H1 (cell line): ENCODE measurements around the gene SYNGR3. TPM values are rescaled to one million over a fixed set of nuclear protein-coding genes. Genes with fewer than 3 reads are reported as not detected.

ENCODE experiments used
- CTCF ChIA-PET: fragments of 300-600 bp; sonication (Branson Sonifier 250); formaldehyde crosslinking; loops from one replicate; lab custom pipeline; 2021; ENCODE audit not compliant: partially characterized antibody; lab: Charles Lee
- POLR2A ChIA-PET: fragments of 300-600 bp; sonication (Branson Sonifier 250); formaldehyde crosslinking; loops from one replicate; lab custom pipeline; 2021; ENCODE audit warnings: inconsistent platforms; ENCODE audit not compliant: partially characterized antibody; lab: Charles Lee
- DNase-seq, 2 experiments: peaks; one replicate each; pipeline versions ENCODE4 v3.0.0 to v3.0.0-alpha.2; 2010 to 2022; ENCODE audit warnings: low spot score in 2 of 2, low read depth in 1 of 2, mixed read lengths in 1 of 2
- FAIRE-seq: peaks from 2 replicates; lab custom pipeline; 2011; peaks lifted over from hg19 to GRCh38; lab: Jason Lieb, UNC
- H2AFZ ChIP-seq: 2 replicates; pipeline ENCODE4 v1.8.1; 2012; ENCODE audit warnings: low read length, inconsistent platforms
- H2AK5ac ChIP-seq: 2 replicates; pipeline ENCODE4 v1.6.1; 2013; ENCODE audit warnings: low read depth, low read length
- H2BK120ac ChIP-seq: replicated peaks from 2 replicates; pipeline ENCODE3; 2013; ENCODE audit warnings: low read depth, low read length, inconsistent platforms
- H2BK12ac ChIP-seq: 2 replicates; pipeline ENCODE4 v1.6.1; 2013; ENCODE audit warnings: low read depth, low read length
- H2BK15ac ChIP-seq: 2 replicates; pipeline ENCODE4 v1.6.1; 2013; ENCODE audit warnings: low read length
- H2BK20ac ChIP-seq: 2 replicates; pipeline ENCODE4 v1.6.1; 2013; ENCODE audit warnings: low read length
- H2BK5ac ChIP-seq: 2 replicates; pipeline ENCODE4 v1.6.1; 2013; ENCODE audit warnings: low read depth, low read length
- H3K14ac ChIP-seq: 2 replicates; pipeline ENCODE4 v1.6.1; 2013; ENCODE audit warnings: inconsistent platforms; ENCODE audit not compliant: insufficient read length
- H3K18ac ChIP-seq: 2 replicates; pipeline ENCODE4 v1.6.1; 2013; ENCODE audit warnings: low read length; ENCODE audit errors: extremely low read depth
- H3K23ac ChIP-seq: 2 replicates; pipeline ENCODE4 v1.6.1; 2013; ENCODE audit warnings: inconsistent platforms; ENCODE audit not compliant: insufficient read length
- H3K23me2 ChIP-seq: 2 replicates; pipeline ENCODE4 v1.6.1; 2013; ENCODE audit warnings: low read depth, low read length
- H3K27ac ChIP-seq: 2 replicates; pipeline ENCODE4 v1.6.1; 2011; ENCODE audit warnings: low read depth, low read length, inconsistent platforms
- H3K27me3 ChIP-seq, 4 experiments: replicated peaks in 1 of 4; 1 replicate in 1 of 4; 2 replicates in 3 of 4; pipeline versions ENCODE4 v1.6.1 to v1.8.1; 2011 to 2013; ENCODE audit warnings: low read length in 3 of 4, mild to moderate bottlenecking in 3 of 4, inconsistent platforms in 2 of 4, mixed read lengths in 2 of 4, moderate library complexity in 1 of 4; ENCODE audit not compliant: control insufficient read depth in 3 of 4, insufficient read depth in 3 of 4; ENCODE audit errors: extremely low read depth in 1 of 4
- H3K36me3 ChIP-seq, 4 experiments: 2 replicates each; pipeline versions ENCODE4 v1.6.1 to v1.8.1; 2011 to 2013; ENCODE audit warnings: mild to moderate bottlenecking in 4 of 4, low read length in 3 of 4, moderate library complexity in 2 of 4, control low read depth in 1 of 4, inconsistent platforms in 1 of 4; ENCODE audit not compliant: insufficient read depth in 4 of 4, control insufficient read depth in 2 of 4
- H3K4ac ChIP-seq: replicated peaks from 2 replicates; pipeline ENCODE3; 2013; ENCODE audit warnings: low read length, low read depth, mixed read lengths, inconsistent platforms; ENCODE audit not compliant: insufficient read length
- H3K4me1 ChIP-seq, 4 experiments: replicated peaks in 1 of 4; 1 replicate in 1 of 4; 2 replicates in 3 of 4; pipeline versions ENCODE4 v1.6.1 to v1.8.1; 2011 to 2013; ENCODE audit warnings: low read length in 3 of 4, inconsistent platforms in 2 of 4, mixed read lengths in 1 of 4; ENCODE audit not compliant: insufficient read depth in 4 of 4, control insufficient read depth in 3 of 4
- H3K4me2 ChIP-seq, 2 experiments: 2 replicates each; pipeline versions ENCODE4 v1.6.1 to v1.8.1; 2011 to 2013; ENCODE audit warnings: low read depth in 2 of 2, low read length in 2 of 2, control low read depth in 1 of 2, inconsistent platforms in 1 of 2, mild to moderate bottlenecking in 1 of 2; ENCODE audit not compliant: insufficient read depth in 1 of 2
- H3K4me3 ChIP-seq, 4 experiments: fragments of 200-600, 300-600 bp in 1 of 4; sonication (generic), shearing (Covaris generic), sonication (Bioruptor Twin) in 1 of 4; 2 replicates each; pipeline versions ENCODE4 v1.5.1 to v1.8.1; 2011 to 2016; ENCODE audit warnings: low read length in 4 of 4, low read depth in 3 of 4, control low read depth in 2 of 4, inconsistent platforms in 2 of 4, mild to moderate bottlenecking in 2 of 4, mixed read lengths in 1 of 4, moderate library complexity in 1 of 4; ENCODE audit not compliant: insufficient read depth in 2 of 4; ENCODE audit errors: extremely low read depth in 1 of 4
- H3K56ac ChIP-seq: replicated peaks from 2 replicates; pipeline ENCODE3; 2013; ENCODE audit warnings: low read depth, mild to moderate bottlenecking, mixed read lengths, low read length, inconsistent platforms; ENCODE audit not compliant: insufficient read length
- H3K79me1 ChIP-seq: 2 replicates; pipeline ENCODE4 v1.6.1; 2013; ENCODE audit warnings: low read depth, low read length, control low read depth
- H3K79me2 ChIP-seq, 2 experiments: 2 replicates each; pipeline versions ENCODE4 v1.6.1 to v1.8.1; 2012 to 2013; ENCODE audit warnings: low read length in 2 of 2, mild to moderate bottlenecking in 2 of 2, inconsistent platforms in 1 of 2; ENCODE audit not compliant: insufficient read depth in 2 of 2, control insufficient read depth in 1 of 2
- H3K9ac ChIP-seq, 4 experiments: replicated peaks in 1 of 4; 1 replicate in 1 of 4; 2 replicates in 3 of 4; pipeline versions ENCODE4 v1.6.1 to v1.8.1; 2011 to 2013; ENCODE audit warnings: low read depth in 3 of 4, low read length in 3 of 4, control low read depth in 2 of 4, mild to moderate bottlenecking in 2 of 4, moderate library complexity in 2 of 4, inconsistent platforms in 1 of 4; ENCODE audit errors: extremely low read depth in 1 of 4
- H3K9me3 ChIP-seq, 2 experiments: 2 replicates each; pipeline versions ENCODE4 v1.6.1 to v1.8.1; 2012 to 2013; ENCODE audit warnings: mild to moderate bottlenecking in 2 of 2, moderate library complexity in 2 of 2, control low read depth in 1 of 2, inconsistent platforms in 1 of 2, low read depth in 1 of 2, low read length in 1 of 2, mixed read lengths in 1 of 2; ENCODE audit not compliant: insufficient read depth in 2 of 2
- H4K20me1 ChIP-seq, 2 experiments: replicated peaks in 1 of 2; 2 replicates each; pipeline versions ENCODE3 to v1.8.1; 2011 to 2013; ENCODE audit warnings: inconsistent platforms in 2 of 2, low read length in 2 of 2, mild to moderate bottlenecking in 1 of 2; ENCODE audit not compliant: insufficient read depth in 2 of 2, control insufficient read depth in 1 of 2
- H4K5ac ChIP-seq: 2 replicates; pipeline ENCODE4 v1.6.1; 2013; ENCODE audit warnings: low read length, low read depth, mixed read lengths, inconsistent platforms; ENCODE audit not compliant: insufficient read length
- H4K8ac ChIP-seq: 2 replicates; pipeline ENCODE4 v1.8.0; 2013; ENCODE audit warnings: mild to moderate bottlenecking, moderate library complexity, low read length, inconsistent platforms; ENCODE audit not compliant: insufficient read depth; ENCODE audit errors: extremely low read depth
- H4K91ac ChIP-seq: replicated peaks from 2 replicates; pipeline ENCODE3; 2013; ENCODE audit warnings: low read length, mixed read lengths, inconsistent platforms; ENCODE audit not compliant: insufficient read length
- CHD2 ChIP-seq: IDR thresholded peaks from 2 replicates; pipeline ENCODE4 v1.6.1; 2012; ENCODE audit warnings: low read length, improper control_type of control experiment
- CTBP2 ChIP-seq: IDR thresholded peaks from 2 replicates; pipeline ENCODE4 v1.7.0; 2011; ENCODE audit warnings: borderline replicate concordance, mild to moderate bottlenecking, moderate library complexity, mixed read lengths, low read length; ENCODE audit not compliant: insufficient read depth, insufficient read length
- GABPA ChIP-seq: IDR thresholded peaks from 2 replicates; pipeline ENCODE4 v1.6.1; 2011; ENCODE audit warnings: mild to moderate bottlenecking, low read length, moderate library complexity, borderline replicate concordance; ENCODE audit not compliant: insufficient read depth
- SP1 ChIP-seq: IDR thresholded peaks from 2 replicates; pipeline ENCODE4 v1.6.1; 2011; ENCODE audit warnings: low read depth, low read length
- SP4 ChIP-seq: IDR thresholded peaks from 2 replicates; pipeline ENCODE4 v1.6.1; 2012; ENCODE audit warnings: low read length, inconsistent platforms
- WGBS, 2 experiments: shearing (Covaris generic) in 1 of 2; methylation state at CpG; one replicate each; pipeline versions ENCODE4 v1.1.6 to v1.1.7; 2013 to 2015; ENCODE audit warnings: low lambda C conversion rate in 2 of 2, mixed read lengths in 2 of 2, inconsistent platforms in 1 of 2, low coverage in 1 of 2, missing lambda C conversion rate in 1 of 2; ENCODE audit not compliant: insufficient replicate concordance in 2 of 2, insufficient coverage in 1 of 2, insufficient read length in 1 of 2; ENCODE audit errors: extremely low coverage in 1 of 2, missing lambda C conversion rate in 1 of 2; 5-methylcytosine and 5-hydroxymethylcytosine counted together
- polyA plus RNA-seq, 7 experiments: library from polyadenylated mRNA; depleted of rRNA in 3 of 7; stranded (reverse) in 5 of 7; unstranded in 2 of 7; fragments of >200 nt in 5 of 7; fragments of 200-250 nt in 2 of 7; gene quantifications; 1 replicate in 5 of 7; 2 replicates in 1 of 7; 4 replicates in 1 of 7; pipeline versions ENCODE4 v1.2.1 to v1.2.3, GENCODE V29; 2011 to 2013; ENCODE audit warnings: missing spikeins in 2 of 7, mixed read lengths in 2 of 7
- total RNA-seq: library from RNA; stranded (reverse); fragmentation: NEBNext Ultra II Directional; extraction: Animal tissue kit (Norgen Biotek cat#: 25700); gene quantifications from 2 replicates; pipeline ENCODE4 v1.2.1, GENCODE V29; 2021

SYNGR3 gene
- total and polyA plus RNA-seq, 2 of the 8 experiments (the other 6 are each of a cell fraction or from before 2014, with no cell fraction given), result 36.2 to 49.9 TPM

GRCh38 chr16:1987198-1987597 is 2.6 kb upstream of the SYNGR3 start:
- ChIA-PET POLR2A (interaction anchor here (0.7 to 28.2 kb wide), 5 partner anchors 9 to 168 kb away, joined by 3 to 736 read pairs (median 10); partner anchors contain the start of genes NDUFB10, RNF151, RPS2 and TBL3), CTCF (interaction anchor here (0.8 to 1.7 kb wide), 4 partner anchors 17 to 125 kb away, joined by 3 to 7 read pairs (median 4); no protein-coding TSS in a partner anchor)
- peaks cover 0 to 31% (median 20%) of the 10 kb centered on the region in 4 experiments; a peak in 6 of 7 replicates for H3K4me1 ChIP-seq
- peaks cover 2 to 5% (median 3%) of the 10 kb centered on the region in 4 experiments; a peak in 3 of 8 replicates for H3K36me3 ChIP-seq
- H4K20me1 ChIP-seq, result peaks cover 0 to 10% of the 10 kb centered on the region in 2 experiments
- H3K79me1 ChIP-seq, result no peaks in the 10 kb centered on the region
- H3K27ac ChIP-seq, result no peak overlapping the region
- no peak overlapping the region for H2AFZ ChIP-seq
- DNase-seq, result no peak
- H3K9ac ChIP-seq, result no peak overlapping the region
- H3K9me3 ChIP-seq, result no peaks in the 10 kb centered on the region
- peaks cover 29% of the 10 kb centered on the region for H3K23me2 ChIP-seq
- no peak overlapping the region for H2BK120ac ChIP-seq
- no peak overlapping the region for H2BK12ac ChIP-seq
- H4K5ac ChIP-seq, result no peak overlapping the region
- H3K4me2 ChIP-seq, result no peak overlapping the region
- H4K8ac ChIP-seq, result no peak overlapping the region
- H3K23ac ChIP-seq, result no peak overlapping the region
- 92% methylated on average over 10 of the region's 10 CpGs; no CpG with 5 or more reads in 1 of the 2 experiments for WGBS, 2 experiments
- H4K91ac ChIP-seq, result no peak overlapping the region
- no peak overlapping the region for H2BK15ac ChIP-seq
- FAIRE-seq, result no peak
- H3K18ac ChIP-seq, result no peak overlapping the region
- no peak for TF ChIP-seq SP1
- TF ChIP-seq SP4, result no peak
- no peak for TF ChIP-seq CHD2
- TF ChIP-seq GABPA, result no peak
- no peak for TF ChIP-seq CTBP2
- no peak overlapping the region for H2AK5ac ChIP-seq
- peaks cover 4 to 39% (median 34%) of the 10 kb centered on the region in 4 experiments for H3K27me3 ChIP-seq
- no peak overlapping the region for H3K4ac ChIP-seq
- H3K4me3 ChIP-seq, result no peak overlapping the region
- no peak overlapping the region for H3K14ac ChIP-seq
- H2BK20ac ChIP-seq, result no peak overlapping the region
- H2BK5ac ChIP-seq, result no peak overlapping the region
- no peak overlapping the region for H3K56ac ChIP-seq
- H3K79me2 ChIP-seq, result peaks cover 0 to 9% of the 10 kb centered on the region in 2 experiments; a peak in 1 of 4 replicates
